Heart left ventricle (tissue), 13 donors: Measurements from ENCODE around the gene GARIN5B.

Experiments used
- POLR2A ChIP-seq, 2 donors: fragments of 450-650 bp; IDR thresholded peaks; one replicate each; pipeline ENCODE4 v1.6.1; 2017; ENCODE audit warnings: antibody characterized with exemption in 2 of 2, mild to moderate bottlenecking in 2 of 2, moderate library complexity in 2 of 2
- TF ChIP-seq, protein P1 (sequence below), 12 donors: fragments of 200-600 bp; sonication (generic) in 4 of 12; IDR thresholded peaks; one replicate each; pipeline versions ENCODE4 v1.5.0 to v1.8.0; 2018 to 2022; ENCODE audit warnings: antibody characterized with exemption in 12 of 12, mild to moderate bottlenecking in 5 of 12
- donor health status: ischemic (EF 13 %, LVEDD 7.1; RV severe dilation, severe dysfunction).
- donor health status: DM: no; HTN: yes; CAD: no.
- donor health status: DM: no; HTN: no; CAD: no.
- donor health status: ischemic (EF 25% LVEDD 6.9; RV normal size, moderate dysfunction).
- donor health status: ischemic (EF 25% LVEDD 5.7; RV mildly dilated, moderate dysfunction).
- donor health status: ischemic (EF 35%, LVEDD 5.7; RV mildly dilated, moderate dysfunction).
- donor health status: nonischemic (EF 11% LVEDD 7.7; RV severe dilation, severe dysfunction).
- donor health status: DM: yes; HTN: yes; CAD: no.
- donor health status: PGD.
- donor health status: ischemic (EF 29% LVEDD 5.4; RV normal size, mild dysfunction).
- donor health status: nonischemic (EF 23%, LVEDD 6.1; RV moderate dilation, normal function).

DNA sequence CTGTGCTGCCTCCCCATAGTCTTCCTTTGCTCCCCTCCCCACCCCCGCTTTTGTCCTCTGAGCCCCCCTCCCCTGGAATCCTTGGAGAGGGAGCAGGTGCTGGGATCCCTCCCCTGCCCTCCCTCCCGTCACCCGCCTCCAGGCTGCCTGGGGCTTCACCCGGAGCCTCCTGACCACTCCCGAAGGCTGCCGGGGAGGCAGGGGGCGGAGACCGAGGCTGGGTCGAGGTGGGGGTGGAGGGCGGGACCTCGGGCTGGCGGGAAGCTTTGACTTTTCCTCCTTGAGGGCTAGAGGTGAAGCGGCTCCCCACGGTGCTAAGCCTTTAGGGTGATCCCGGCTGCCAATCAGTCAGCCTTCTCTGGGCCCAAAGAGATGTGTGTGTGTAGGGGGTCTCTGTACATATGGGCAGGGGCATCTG, 21.9 kb downstream of the GARIN5B start:
- TF ChIP-seq, protein P1, sequence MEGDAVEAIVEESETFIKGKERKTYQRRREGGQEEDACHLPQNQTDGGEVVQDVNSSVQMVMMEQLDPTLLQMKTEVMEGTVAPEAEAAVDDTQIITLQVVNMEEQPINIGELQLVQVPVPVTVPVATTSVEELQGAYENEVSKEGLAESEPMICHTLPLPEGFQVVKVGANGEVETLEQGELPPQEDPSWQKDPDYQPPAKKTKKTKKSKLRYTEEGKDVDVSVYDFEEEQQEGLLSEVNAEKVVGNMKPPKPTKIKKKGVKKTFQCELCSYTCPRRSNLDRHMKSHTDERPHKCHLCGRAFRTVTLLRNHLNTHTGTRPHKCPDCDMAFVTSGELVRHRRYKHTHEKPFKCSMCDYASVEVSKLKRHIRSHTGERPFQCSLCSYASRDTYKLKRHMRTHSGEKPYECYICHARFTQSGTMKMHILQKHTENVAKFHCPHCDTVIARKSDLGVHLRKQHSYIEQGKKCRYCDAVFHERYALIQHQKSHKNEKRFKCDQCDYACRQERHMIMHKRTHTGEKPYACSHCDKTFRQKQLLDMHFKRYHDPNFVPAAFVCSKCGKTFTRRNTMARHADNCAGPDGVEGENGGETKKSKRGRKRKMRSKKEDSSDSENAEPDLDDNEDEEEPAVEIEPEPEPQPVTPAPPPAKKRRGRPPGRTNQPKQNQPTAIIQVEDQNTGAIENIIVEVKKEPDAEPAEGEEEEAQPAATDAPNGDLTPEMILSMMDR (IDR thresholded peaks at IDR 0.05): no peak
- no peak for TF ChIP-seq POLR2A (IDR thresholded peaks at IDR 0.05)
